Stimulated activated CD4-positive, alpha-beta T cell treated with anti-CD3 and anti-CD28 coated beads, TNF-alpha, amount 100 ng/mL, for 24 hours (primary cell): ENCODE measurements around the gene MLST8.
"Not testable (repeated sequence)": the region's sequence is repeated elsewhere in the genome, so short reads cannot be mapped to it uniquely, and the experiment has no call there.

Source experiments
- DNase-seq, 3 experiments: peaks; one replicate each; pipeline ENCODE4 v3.0.0-alpha.2; 2020; ENCODE audit warnings: low read depth in 3 of 3

Gene MLST8

GRCh38 chr16:2244926-2245795, 39.9 kb downstream of the MLST8 start:
- no peak for DNase-seq

GRCh38 chr16:2246301-2246885, 41.1 kb downstream of the MLST8 start:
- DNase-seq = no peak

DNA sequence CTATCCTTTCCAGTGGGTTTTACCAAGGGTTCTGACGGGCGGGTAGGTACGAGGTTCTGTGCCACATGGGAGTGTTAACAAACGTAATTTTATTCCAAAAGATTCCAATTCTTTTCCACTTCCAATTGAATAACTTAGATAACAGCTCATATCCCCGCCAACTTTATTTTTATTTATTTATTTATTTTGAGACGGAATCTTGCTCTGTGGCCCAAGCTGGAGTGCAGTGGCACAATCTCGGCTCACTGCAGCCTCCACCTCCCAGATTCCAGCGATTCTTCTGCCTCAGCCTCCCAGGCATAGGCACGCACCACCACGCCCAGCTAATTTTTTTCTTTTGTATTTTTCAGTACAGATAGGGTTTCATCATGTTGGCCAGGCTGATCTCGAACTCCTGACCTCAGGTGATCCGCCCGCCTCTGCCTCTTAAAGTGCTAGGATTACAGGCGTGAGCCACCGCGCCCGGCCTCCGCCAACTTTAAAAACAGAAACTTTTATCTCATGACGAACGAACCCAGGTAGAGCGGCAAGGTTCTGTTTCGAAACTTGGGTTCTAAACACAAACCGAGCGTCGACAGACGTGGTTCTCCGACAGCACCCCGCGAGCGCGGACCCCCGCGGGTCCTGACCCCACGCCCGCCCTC, 45.5 kb downstream of the MLST8 start:
- peak; percentile 24 to 46 (median 26) for DNase-seq

DNA sequence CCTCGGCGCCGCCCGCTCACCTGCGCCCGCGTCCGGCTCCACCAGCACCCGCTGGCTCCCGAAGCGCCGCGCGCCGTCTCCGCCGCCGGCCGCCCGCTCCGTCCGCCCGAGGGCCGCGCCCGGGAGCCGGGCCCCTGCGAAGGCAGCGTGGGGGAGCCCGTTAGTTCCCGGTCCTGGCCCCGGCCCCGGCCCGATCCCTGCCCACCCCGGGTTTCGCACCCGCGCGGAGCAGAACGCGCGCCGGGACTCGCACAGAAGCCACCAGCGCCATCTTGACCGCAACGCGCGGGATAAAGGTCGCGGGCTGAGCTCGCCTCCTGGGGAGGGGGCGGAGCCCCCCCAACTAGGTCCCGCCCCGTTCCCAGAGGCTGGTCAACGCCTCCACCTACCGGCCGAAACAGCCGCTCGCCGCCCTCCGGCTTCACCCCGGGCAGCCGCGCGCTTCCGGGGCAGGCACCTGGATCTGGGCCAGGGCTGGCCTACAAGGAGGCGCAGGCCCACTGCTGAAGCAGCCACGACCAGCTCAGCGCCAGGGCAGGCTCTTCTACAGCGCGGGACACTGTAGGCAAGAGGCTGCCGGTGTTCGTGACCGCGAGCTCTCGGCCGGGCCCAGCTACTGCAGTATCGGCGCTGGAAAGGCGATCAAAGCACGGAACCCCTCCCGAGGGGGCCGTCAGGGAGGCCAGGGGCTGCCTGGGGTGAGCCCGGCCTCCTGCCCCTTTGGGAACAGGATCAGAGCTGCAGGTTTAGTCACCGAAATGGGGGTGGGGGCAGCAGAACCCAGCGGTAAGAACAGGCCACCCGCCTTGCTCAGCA, 46.2 kb downstream of the MLST8 start, which contains the start of gene ECI1:
Gene ECI1, minus strand, starts transcription at position 292 of the 816 bp plus-strand sequence. Its CDS starts 21 bp downstream, at position 271.
- DNase-seq = peak; percentile 58 to 88 (median 64)

DNA sequence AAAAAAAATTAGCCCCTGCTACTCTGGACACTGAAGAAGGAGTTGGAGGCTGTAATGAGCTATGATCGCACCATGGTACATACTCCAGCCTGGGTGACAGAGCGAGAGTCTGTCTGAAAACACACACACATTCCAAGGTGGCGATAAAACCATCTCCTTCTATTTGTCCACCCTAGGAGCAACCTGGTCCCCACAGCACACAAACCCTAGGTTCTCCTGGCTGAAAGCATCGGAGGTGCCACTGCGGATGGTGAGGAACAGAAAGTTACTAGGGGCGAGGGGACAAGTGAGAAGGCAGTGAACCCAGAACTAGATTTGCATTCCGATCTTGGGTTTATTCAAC, 47.5 kb downstream of the MLST8 start:
- no peak for DNase-seq

DNA sequence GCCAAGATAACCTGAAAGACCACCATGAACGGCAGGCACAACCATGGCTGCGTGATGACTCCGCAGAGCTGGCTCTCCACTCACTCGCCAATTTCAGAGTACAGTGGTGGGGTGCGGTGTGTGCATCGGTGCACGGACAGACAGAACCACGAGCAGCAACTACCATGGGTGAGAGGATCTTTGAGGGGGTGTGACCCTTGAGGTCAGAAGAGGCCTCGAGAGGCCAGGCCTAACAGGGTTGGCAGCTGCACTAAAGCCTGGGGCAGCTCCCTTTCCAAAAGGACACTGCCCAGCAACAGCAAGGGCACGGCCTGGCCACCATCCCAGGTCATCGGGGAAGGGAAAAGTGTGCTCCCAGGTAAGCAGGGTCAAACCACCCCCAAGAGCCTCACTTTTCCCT, 48.0 kb downstream of the MLST8 start:
- no peak for DNase-seq

DNA sequence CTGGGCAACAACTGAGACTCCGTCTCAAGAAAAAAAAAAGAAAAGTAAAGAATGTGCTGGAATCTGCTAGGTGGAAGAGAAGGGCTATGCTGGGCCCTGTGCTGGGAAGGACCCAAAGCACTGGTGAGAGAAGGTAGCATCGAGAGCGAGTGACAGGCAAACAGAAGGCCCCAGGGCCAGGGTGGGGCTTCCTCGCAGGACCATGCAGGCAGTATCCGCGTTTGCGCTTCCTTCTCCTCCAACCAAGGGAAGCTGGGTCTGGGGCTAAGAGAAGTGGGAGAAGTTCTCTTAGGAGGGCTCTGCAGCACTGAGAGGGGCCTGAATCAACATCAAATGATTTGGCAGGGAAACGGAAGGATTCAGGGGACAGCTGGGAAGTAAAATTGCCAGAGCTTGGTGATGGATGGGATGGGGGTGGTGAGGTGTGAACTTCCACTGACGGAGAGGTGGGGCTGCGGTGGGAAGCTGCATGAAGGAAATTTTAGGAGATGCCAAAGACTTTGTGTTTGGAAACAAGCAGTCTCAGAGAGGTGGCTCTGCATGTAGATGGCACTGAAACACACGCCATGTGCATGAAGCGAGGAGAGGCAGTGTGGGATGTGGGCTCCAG, 51.4 kb downstream of the MLST8 start:
- DNase-seq = no peak

- DNase-seq = no peak
Observed at GRCh38 chr16:2257726-2258125, 52.5 kb downstream of the MLST8 start.

DNA sequence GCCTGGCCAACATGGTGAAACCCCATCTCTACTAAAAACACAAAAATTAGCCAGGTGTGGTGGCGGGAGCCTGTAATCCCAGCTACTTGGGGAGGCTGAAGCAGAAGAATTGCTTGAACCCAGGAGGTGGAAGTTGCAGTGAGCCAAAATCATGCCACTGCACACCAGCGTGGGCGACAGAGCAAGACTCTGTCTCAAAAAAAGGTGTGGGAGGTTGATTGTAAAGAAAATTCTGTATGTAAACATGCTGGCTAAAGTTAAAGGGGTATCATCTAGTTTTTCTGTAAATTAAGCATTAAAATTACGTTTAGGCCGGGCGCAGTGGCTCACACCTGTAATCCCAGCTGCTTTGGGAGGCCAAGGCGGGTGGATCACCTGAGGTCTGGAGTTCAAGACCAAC, 53.3 kb downstream of the MLST8 start:
- DNase-seq = not testable (repeated sequence)
